Endometrial microvascular endothelial cells (primary cell): Measurements from ENCODE around the gene FBXL7. TPM values are rescaled to one million over a fixed set of nuclear protein-coding genes. Genes with fewer than 3 reads are reported as not detected.

ENCODE experiments used
- in situ Hi-C: cut with HindIII; loops from 2 replicates; pipeline ENCODE4 v1.10.0; 2017; ENCODE audit warnings: low sequenced_read_pairs, low pct_unique_long_range_greater_than_20kb; ENCODE audit errors: inconsistent ontology term
- total RNA-seq: library from RNA; depleted of rRNA; stranded (reverse); fragments of >200 nt; gene quantifications from one replicate; pipeline ENCODE4 v1.2.3, GENCODE V29; 2015; ENCODE audit errors: inconsistent ontology term

Gene FBXL7
- total RNA-seq, 1 donor from 2014 or later, result 16.0 TPM

GRCh38 chr5:15682122-15682521 lies 182.1 kb downstream of the FBXL7 start:
- in situ Hi-C loops, result no loop called here

- in situ Hi-C loops, result no loop called here
These were observed 182.6 kb downstream of the FBXL7 start for GRCh38 chr5:15682566-15682965.

DNA sequence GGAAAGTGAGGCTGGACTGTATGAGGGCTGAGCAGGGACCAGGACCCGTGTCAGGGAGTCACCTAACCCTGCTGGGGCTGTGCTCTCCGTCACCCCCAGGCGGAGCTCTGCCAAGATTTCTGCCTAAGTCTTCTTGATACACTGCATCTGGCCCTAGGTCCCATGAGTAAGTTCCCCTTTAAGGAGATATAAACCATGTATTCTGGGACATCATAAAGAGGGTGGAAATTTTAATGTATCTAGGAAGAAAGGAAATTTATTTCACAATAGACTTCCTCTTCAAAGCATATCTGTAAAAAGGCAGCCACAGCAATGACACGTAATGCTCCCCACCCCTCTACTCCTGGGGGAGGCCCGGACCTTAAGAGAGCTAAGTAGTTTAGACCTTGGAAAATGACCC lies 183.4 kb downstream of the FBXL7 start:
- in situ Hi-C loops, result no loop called here

- in situ Hi-C loops, result no loop called here
These were observed 187.4 kb downstream of the FBXL7 start for GRCh38 chr5:15687401-15687800.

DNA sequence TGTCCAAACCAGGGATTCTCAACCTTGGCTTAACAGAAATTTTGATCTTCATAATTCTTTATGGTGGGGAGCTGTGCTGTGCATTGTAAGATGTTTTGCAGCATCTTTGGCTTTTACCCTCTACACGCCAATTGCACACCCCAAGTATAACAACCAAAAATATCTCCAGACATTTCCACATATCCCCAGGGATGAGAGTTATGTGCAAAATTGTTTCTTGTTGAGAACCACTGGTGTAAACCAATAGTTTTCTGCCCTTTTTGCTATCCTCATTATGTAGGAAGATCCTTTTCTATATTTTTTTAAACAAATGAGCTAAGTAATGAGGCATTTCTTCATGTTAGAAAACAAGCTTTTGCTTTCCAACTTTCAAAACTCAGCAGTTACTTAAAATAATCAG lies 189.9 kb downstream of the FBXL7 start:
- in situ Hi-C loops, result no loop called here

DNA sequence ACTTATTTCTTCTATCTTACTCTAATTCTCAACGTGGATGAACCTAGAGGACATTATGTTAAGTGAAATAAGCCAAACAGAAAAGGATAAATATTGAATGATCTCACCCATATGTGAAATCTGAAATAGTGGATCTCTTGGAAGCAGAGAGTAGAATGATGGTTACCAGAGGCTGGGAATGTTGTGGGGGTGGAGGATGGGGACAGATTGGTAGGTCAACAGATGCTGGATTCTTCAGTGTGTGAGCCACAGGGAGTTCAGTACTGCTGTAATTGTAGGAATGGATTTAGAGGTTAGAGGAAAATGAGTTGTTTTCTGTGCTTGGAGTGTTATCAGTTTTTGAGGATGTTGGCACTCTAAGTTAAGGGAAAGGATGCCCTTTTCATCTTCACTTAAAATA lies 190.6 kb downstream of the FBXL7 start:
- in situ Hi-C loops, result no loop called here

DNA sequence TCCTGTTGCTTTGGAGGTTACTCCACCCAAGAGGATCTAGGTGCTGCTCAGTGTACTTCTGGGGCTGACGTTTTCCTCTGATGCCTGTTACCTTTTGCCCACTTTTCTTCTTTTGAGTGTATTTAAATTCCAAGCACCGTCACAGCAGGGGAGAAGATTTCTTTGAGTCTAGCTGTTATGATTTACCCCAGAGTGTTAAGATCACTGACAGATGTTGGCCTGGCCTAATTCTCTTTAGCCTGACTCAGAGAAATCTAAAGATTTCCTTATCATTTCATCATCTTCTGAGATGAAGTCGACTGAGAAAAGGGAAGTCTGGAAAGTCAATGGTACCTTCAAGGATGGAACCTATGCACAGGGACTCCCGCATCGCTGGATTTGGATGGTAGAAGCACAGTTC lies 191.5 kb downstream of the FBXL7 start:
- in situ Hi-C loops, result no loop called here

DNA sequence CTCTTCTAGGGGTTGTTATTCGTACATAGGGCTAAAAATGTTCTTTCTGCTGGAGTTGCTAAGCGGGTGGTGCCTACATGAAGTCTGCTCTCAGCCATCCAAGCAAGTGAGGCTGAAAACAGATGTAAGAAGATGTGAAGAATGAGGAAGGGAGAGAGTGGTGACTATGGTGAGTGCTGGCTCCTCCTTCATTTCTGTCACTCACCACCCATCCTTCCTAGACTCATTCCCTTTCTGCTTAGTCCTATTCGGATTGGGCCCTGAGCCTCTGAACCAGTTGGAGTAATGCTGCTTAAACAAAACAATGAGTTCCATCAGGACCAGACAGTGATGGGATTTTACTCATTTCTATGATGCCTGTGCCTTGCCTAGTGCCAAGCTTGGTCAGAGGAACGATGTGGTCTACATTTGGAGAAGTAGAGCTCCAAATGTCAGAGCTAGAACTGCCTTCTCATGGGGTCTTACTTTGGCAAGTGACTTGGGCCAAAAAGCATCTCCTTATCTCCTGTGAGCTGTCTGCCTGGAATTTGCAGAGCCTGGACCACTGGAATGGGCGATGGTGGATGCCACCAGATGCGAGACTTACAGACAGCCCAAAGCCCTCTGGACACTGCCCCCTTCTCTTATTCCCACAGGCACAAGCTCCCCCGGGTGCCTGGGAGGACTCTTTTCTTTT lies 192.9 kb downstream of the FBXL7 start:
- in situ Hi-C loops, result no loop called here

DNA sequence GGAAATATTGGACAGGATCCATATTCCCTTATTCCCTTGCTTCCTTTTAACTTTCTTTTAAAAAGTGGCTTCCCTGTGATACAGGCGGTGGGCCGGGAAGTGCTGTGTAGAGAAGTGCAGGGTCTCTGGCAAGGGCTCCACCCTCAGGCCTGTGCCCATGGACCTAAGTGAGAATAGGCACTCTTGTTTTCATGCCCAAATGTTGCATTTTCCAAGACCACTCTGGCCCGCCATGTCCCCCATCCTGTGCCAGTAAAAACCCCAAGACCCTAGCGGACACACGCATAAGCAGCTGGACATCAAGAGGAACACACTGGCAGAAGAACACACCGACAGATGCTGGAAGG lies 193.4 kb downstream of the FBXL7 start:
- in situ Hi-C loops, result no loop called here

DNA sequence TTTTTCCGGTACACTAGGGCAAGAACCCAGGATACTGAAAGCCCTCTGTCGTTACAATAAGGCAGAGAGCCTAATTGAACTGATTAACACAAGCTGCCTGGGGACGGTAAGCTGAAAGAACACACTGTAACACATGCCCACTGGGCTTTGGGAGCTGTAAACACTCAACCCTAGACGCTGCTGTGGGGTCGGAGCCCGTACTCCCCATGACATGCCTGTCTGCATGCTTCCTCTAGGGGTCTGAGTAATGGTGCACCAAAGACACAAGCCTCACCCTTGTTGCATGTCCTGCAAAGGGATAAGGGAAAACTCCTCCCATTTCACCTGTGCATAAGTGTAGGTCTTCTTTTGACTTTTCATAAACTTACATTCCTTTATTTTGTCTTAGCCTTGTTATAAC lies 194.0 kb downstream of the FBXL7 start:
- in situ Hi-C loops, result no loop called here

DNA sequence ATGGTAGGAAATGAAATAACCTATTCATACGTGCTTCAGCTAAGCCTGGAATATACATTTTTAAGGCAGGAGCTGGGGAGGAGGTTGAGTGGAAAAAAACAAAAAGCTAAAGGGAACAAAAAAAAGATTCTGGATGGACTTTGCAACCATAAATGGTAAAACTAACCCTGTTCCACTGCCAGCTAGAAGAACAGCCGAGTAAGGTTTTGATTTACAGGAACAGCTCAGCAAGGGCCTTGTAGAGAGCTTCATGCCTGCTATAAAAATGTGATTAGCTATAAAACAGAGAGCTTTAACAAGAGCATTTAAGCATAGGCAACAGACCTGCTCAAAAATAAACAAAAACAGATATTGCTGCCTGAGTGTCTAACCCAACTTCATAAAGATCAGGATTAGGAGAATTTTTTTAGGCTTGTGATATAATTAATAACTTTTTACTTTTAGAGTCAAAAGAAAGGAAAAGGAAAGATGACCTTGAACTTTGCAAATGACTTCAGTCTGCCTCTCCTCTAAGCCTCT lies 194.8 kb downstream of the FBXL7 start:
- in situ Hi-C loops, result no loop called here

DNA sequence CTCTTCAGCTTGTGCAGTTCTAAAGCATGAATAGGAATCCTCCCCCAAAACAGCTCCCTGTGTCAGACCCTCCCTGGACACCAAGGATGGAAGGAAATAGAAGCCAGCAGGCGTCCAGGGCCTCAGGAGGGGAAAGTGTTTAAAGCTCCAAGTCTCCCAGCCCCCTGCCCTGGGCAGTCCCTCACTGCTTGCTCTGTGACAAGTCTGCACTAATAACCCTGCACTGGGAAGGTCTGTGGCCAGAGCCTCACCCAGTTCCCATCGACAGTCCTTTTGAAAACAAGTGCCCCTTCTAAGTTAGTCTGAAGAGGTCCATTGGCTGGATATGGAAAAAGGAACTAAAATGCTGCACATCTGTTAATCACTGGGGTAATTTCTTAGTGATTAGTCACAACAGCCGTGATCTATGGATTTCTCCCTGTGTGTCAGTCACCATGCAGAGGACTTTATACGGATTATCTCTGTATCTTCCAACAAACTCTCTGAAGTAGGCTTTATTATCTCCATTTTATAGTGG lies 195.3 kb downstream of the FBXL7 start:
- in situ Hi-C loops, result no loop called here

DNA sequence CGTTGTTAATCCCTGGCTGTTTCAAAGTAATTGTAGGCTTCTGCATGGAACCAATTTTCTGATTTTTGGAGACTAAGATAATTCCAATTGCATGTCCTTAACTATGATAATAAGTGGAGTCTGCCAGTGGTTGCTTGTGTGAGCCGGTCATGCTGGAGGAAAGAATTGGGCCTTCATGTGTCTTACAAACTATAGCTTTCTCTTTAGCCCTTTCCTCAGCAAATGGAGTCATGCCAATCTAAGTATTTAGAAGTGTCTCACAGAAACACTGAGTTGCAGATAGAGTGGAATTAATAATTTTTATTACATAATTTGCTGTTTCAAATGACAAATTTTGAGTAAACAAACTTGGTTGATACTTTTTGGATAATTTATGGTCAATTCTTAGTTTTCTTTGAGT lies 200.4 kb downstream of the FBXL7 start:
- in situ Hi-C loops, result no loop called here

DNA sequence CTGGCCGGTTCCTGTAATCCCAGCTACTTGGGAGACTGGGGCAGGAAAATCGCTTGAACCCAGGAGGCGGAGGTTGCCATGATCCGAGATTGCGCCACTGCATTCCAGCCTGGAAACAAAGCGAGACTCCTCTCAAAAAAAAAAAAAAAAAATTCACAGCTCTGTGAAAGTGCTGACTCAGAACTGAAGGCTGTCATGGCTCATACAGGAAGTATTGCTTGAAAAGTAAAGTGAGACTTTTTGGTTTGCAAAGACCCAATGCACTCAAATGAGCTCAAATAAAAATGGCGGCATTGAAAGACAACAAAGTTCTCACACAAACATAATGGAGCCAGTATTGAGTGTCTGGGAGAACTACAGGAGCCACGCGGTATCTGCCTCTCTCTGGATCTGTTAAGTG lies 202.1 kb downstream of the FBXL7 start:
- in situ Hi-C loops, result no loop called here

DNA sequence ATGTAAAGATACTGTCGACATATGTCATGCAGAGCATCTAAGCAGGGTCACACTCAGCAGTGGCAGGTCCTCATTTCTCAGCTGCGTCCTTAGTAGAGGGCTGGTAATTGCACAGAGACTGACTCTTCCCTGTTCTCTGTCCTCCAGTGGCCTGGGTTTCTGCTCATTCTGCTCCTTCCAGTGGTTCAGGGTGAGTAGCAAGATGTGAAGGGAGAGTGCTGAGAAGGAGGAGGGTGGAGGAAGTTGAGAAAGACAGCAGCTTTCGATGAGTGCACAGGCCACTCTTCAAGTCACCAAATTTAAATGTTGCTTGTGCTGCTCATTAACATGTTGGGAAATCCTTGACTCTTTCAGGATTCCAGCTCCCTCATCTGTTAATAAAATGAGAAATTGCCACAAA lies 203.9 kb downstream of the FBXL7 start:
- in situ Hi-C loops, result no loop called here

DNA sequence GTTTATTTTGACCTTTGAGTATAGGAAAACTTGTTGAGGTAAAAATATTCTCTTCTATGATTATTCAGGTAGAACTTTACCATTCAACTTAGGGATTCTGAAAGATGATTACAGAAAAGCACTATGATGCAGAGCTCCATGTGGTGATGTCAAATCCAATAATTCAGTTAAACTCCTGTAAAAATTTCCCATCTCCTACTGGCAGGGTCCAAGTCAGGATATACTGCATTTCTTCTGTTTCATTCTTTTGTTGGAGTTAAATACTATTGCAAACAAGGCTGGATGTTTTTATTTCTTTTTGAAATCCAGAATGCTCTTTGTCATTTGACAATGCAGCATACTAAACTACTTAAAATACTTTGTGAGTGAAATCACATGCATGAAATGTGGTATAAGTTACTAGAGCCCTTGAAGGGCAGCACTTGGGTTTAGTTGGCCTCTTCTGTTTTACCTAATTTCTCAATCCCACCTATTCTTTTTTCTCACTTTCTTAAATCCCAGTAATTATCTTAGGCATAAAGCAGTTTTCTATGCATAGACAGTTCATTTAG lies 204.5 kb downstream of the FBXL7 start:
- in situ Hi-C loops, result no loop called here

- in situ Hi-C loops, result no loop called here
These were observed 207.7 kb downstream of the FBXL7 start for GRCh38 chr5:15707631-15708030.

- in situ Hi-C loops, result no loop called here
These were observed 211.9 kb downstream of the FBXL7 start for GRCh38 chr5:15711892-15712291.

- in situ Hi-C loops, result no loop called here
These were observed 215.6 kb downstream of the FBXL7 start for GRCh38 chr5:15715535-15715934.

GRCh38 chr5:15715967-15716366 lies 216.0 kb downstream of the FBXL7 start:
- in situ Hi-C loops, result no loop called here

GRCh38 chr5:15717001-15717400 lies 217.0 kb downstream of the FBXL7 start:
- in situ Hi-C loops, result no loop called here
